ENCODE results near the gene LPGAT1. TPM values are rescaled to one million over a fixed set of nuclear protein-coding genes. Genes with fewer than 3 reads are reported as not detected.

The LPGAT1 gene
- total and polyA plus RNA-seq, 2 of the 13 experiments (the other 11 are each of a cell fraction or from before 2014, with no cell fraction given) = 12.1 to 48.3 TPM

DNA sequence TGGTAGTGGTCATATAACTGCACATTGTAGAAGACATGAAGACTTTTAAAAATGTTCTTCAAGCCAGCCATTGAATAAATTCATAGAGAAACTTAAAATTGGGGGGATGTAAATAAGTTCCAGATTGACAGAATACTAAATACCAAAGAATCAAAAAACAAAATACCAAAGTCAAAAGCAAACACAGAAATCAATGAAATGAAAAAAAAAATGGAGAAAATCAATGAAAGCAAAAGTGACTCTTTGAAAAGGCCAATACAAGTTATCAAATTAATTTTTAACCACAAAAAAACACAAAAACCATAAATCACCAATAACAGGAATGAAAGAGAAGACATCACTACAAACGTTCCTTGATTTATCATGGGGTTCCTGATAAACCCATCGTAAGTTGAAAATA lies 25.6 kb downstream of the LPGAT1 start:
- ChIA-PET CTCF (ENCODE audit: low intra/inter-chr PET ratio, low total read pairs) (no interaction called here), POLR2A (no interaction called here)
- no peak overlapping the region for H3K27ac ChIP-seq (ENCODE audit: extremely low read length, insufficient read depth, low read length)
- TF ChIP-seq, protein P1, sequence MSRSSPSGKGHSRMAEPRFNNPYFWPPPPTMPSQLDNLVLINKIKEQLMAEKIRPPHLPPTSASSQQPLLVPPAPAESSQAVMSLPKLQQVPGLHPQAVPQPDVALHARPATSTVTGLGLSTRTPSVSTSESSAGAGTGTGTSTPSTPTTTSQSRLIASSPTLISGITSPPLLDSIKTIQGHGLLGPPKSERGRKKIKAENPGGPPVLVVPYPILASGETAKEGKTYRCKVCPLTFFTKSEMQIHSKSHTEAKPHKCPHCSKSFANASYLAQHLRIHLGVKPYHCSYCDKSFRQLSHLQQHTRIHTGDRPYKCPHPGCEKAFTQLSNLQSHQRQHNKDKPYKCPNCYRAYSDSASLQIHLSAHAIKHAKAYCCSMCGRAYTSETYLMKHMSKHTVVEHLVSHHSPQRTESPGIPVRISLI (CRISPR knock-in tag; IDR thresholded peaks at IDR 0.05; ENCODE audit: borderline replicate concordance) = peak; percentile 63; the same call in 1 of the 2 replicates
- TF ChIP-seq KAT2B (IDR thresholded peaks at IDR 0.05; ENCODE audit: borderline replicate concordance, low read depth, low read length) (peak; percentile 95), LCORL (IDR thresholded peaks at IDR 0.05) (0 out of 2 replicates have a peak, but pooled peaks have one; percentile 10), LCORL (CRISPR knock-in tag; IDR thresholded peaks at IDR 0.05) (no peak), ONECUT2 (CRISPR knock-in tag; IDR thresholded peaks at IDR 0.05) (0 out of 2 replicates have a peak, but pooled peaks have one; percentile 35), GATAD2A (CRISPR knock-in tag; IDR thresholded peaks at IDR 0.05) (peak; percentile 30; the same call in 1 of the 2 replicates), NBN (conservative IDR thresholded peaks at IDR 0.05) (no peak)
- TF ChIP-seq, protein P2, sequence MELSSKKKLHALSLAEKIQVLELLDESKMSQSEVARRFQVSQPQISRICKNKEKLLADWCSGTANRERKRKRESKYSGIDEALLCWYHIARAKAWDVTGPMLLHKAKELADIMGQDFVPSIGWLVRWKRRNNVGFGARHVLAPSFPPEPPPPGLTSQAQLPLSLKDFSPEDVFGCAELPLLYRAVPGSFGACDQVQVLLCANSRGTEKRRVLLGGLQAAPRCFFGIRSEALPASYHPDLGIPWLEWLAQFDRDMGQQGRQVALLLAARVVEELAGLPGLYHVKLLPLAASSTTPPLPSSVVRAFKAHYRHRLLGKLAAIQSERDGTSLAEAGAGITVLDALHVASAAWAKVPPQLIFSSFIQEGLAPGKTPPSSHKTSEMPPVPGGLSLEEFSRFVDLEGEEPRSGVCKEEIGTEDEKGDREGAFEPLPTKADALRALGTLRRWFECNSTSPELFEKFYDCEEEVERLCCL (CRISPR knock-in tag; IDR thresholded peaks at IDR 0.05; ENCODE audit: borderline replicate concordance) = no peak
- H3K9me3 ChIP-seq (ENCODE audit: low read length) = no peaks in the 10 kb centered on the region
- H3K4me1 ChIP-seq (ENCODE audit: insufficient read depth, low read length) = peaks cover 8% of the 10 kb centered on the region; the same call in 1 of the 2 replicates
- 78% methylated on average over 2 of the region's 2 CpGs for WGBS (ENCODE audit: low lambda C conversion rate)
- intact Hi-C loops (cut with micrococcal nuclease; ENCODE audit: unreplicated experiment) (no loop called here), in situ Hi-C loops (cut with HindIII; ENCODE audit: extremely low pct_ligation_motif_present, low pct_unique_long_range_greater_than_20kb) (no loop called here)
- H3K4me2 ChIP-seq (ENCODE audit: low read depth, low read length) = no peak overlapping the region
- no peak for ATAC-seq
- peaks cover 3% of the 10 kb centered on the region for H3K79me2 ChIP-seq (ENCODE audit: insufficient read depth, low read length)
- FAIRE-seq = no peak
- DNase-seq (ENCODE audit: low spot score) = no peak
- peaks cover 0 to 6% of the 10 kb centered on the region in 2 experiments; a peak in 1 of 5 replicates for H3K36me3 ChIP-seq (replicated peaks in 1 of 2; ENCODE audit: control insufficient read depth in 1 of 2, insufficient read depth in 2 of 2, low read length in 2 of 2)
- H3K9ac ChIP-seq (ENCODE audit: insufficient read depth, low read depth, low read length) = no peak overlapping the region
- H3K4me3 ChIP-seq (replicated peaks in 1 of 3; ENCODE audit: insufficient read depth in 1 of 3, low read depth in 2 of 3, low read length in 3 of 3) = no peak overlapping the region
- H4K20me1 ChIP-seq (ENCODE audit: insufficient read depth, low read length) = no peaks in the 10 kb centered on the region
- no TSS peak for BruUV-seq (replicated peaks)
- no peaks in the 10 kb centered on the region for H3K27me3 ChIP-seq (ENCODE audit: control insufficient read depth in 1 of 2, insufficient read depth in 2 of 2, low read length in 2 of 2)
- no peak overlapping the region for H2AFZ ChIP-seq (ENCODE audit: low read length)

Data from HepG2 (cell line).